ENCODE data around the gene SFXN3. TPM values are rescaled to one million over a fixed set of nuclear protein-coding genes. Genes with fewer than 3 reads are reported as not detected.

Gene SFXN3, protein sequence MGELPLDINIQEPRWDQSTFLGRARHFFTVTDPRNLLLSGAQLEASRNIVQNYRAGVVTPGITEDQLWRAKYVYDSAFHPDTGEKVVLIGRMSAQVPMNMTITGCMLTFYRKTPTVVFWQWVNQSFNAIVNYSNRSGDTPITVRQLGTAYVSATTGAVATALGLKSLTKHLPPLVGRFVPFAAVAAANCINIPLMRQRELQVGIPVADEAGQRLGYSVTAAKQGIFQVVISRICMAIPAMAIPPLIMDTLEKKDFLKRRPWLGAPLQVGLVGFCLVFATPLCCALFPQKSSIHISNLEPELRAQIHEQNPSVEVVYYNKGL
- 10 to 100 TPM; 28.8 to 29.6 TPM for total RNA-seq

GRCh38 chr10:101031128-101031795, at the start of gene SFXN3, which contains the start of gene PDZD7:
Gene SFXN3, plus strand, starts transcription at chr10:101031234. Its CDS starts 3,461 bp downstream, at chr10:101034695.
Gene PDZD7, minus strand, starts transcription at chr10:101031129. Its CDS starts 910 bp downstream, at chr10:101030219.
- CTCF ChIA-PET = interaction anchor here (1.0 to 9.8 kb wide), 17 partner anchors 10 to 549 kb away, joined by 3 to 147 read pairs (median 6); partner anchors contain the start of genes LZTS2, MRPL43 and TWNK
- peak; percentile 98 for DNase-seq
- H3K4me1 Mint-ChIP-seq (ENCODE audit: low read depth) = peaks cover 10% of the 10 kb centered on the region
- no peak for TF ChIP-seq CTCF (IDR thresholded peaks at IDR 0.05)
- peak within 1 kb of the TSS; percentile 78 for H3K4me3 Mint-ChIP-seq
- ATAC-seq = peak; percentile 79
- H3K9me3 Mint-ChIP-seq = no peaks in the 10 kb centered on the region
- peaks cover 6% of the 10 kb centered on the region for H3K27me3 Mint-ChIP-seq
- POLR2A ChIA-PET = interaction anchor here (0.5 to 4.9 kb wide), 7 partner anchors 11 to 119 kb away, joined by 3 to 30 read pairs (median 4); no protein-coding TSS in a partner anchor
- H3K36me3 Mint-ChIP-seq (ENCODE audit: low read depth) = no peaks in the 10 kb centered on the region
- intact Hi-C loops (cut with micrococcal nuclease) = no loop called here
- H3K27ac Mint-ChIP-seq = peak within 1 kb of the TSS; percentile 90

DNA sequence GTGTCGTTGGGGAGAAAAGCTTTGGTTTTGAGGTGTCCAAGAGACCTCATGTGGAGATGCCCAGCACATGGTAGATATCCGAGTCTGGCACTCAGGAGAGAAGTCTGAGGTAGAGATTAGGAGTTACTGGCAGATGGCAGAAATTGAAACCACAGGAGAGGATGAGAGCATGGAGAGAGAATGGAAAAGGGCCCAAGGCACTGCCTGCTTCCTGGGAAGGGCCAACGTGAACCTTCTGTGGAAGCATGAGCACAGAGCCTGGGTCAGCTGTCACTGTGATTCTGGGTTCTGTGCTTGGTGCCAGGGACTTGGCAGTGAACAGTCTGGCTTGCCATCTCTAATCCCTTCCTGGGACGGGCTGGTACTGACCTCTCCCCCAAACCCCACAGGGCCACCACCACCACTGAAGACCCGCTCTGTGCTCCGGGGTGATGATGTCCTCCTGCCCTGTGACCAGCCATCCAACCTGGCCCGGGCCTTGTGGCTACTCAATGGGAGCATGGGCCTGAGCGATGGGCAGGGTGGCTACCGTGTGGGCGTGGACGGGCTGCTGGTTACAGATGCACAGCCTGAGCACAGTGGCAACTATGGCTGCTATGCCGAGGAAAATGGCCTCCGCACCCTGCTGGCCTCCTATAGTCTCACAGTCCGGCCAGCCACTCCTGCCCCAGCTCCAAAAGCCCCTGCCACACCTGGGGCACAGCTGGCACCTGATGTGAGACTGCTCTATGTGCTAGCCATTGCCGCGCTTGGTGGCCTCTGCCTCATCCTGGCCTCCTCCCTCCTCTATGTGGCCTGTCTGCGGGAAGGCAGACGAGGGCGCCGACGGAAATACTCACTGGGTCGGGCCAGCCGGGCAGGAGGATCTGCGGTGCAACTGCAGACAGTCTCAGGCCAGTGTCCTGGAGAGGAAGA, 47.9 kb upstream of the SFXN3 start:
- no peaks in the 10 kb centered on the region for H3K9me3 Mint-ChIP-seq
- peaks cover 9% of the 10 kb centered on the region for H3K36me3 Mint-ChIP-seq (ENCODE audit: low read depth)
- POLR2A ChIA-PET = no interaction called here
- no peak overlapping the region for H3K4me3 Mint-ChIP-seq
- H3K4me1 Mint-ChIP-seq (ENCODE audit: low read depth) = peaks cover 16% of the 10 kb centered on the region
- TF ChIP-seq CTCF (IDR thresholded peaks at IDR 0.05) = no peak
- H3K27ac Mint-ChIP-seq = no peak overlapping the region
- intact Hi-C loops (cut with micrococcal nuclease) = no loop called here
- H3K27me3 Mint-ChIP-seq = no peaks in the 10 kb centered on the region
- CTCF ChIA-PET = interaction anchor here (1.8 to 6.6 kb wide), 2 partner anchors 14 to 31 kb away, joined by 5 to 50 read pairs; no protein-coding TSS in a partner anchor
- DNase-seq (no peak), ATAC-seq (no peak)

DNA sequence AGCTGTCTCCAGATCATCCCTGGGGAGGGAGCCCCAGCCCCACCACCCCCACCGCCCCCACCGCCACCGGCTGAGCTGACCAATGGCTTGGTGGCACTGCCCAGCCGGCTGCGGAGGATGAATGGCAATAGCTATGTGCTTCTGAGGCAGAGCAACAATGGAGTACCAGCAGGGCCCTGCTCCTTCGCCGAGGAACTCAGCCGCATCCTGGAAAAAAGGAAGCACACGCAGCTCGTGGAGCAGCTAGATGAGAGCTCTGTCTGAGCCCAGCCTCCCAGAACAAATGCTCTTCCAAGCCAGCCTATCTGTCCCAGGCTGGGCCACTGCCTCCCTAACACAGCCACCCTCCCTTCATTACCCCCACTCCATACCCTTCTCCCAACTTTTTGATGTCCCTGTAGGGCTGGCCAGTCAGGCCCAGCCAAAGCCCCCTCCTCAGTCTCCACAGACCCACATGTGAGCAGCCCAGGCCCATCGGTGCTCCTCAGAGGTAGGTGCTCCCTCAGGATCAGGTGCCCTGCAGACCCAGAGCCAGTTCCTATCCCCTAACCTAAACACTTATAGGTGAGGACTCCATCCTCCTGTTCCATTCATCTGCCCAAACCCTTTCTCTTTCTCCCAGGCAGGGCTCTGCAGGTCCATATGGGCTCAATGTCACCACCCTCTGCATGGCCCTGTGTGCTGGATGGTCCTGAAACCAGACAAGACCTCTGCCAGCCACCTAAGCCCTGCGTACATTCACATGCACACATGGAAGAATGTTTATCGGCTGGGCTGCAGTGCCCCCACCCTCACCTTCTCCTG, 47.0 kb upstream of the SFXN3 start:
- peaks cover 23% of the 10 kb centered on the region for H3K4me1 Mint-ChIP-seq (ENCODE audit: low read depth)
- TF ChIP-seq CTCF (IDR thresholded peaks at IDR 0.05) = no peak
- H3K36me3 Mint-ChIP-seq (ENCODE audit: low read depth) = peaks cover 10% of the 10 kb centered on the region
- H3K9me3 Mint-ChIP-seq = no peaks in the 10 kb centered on the region
- H3K27ac Mint-ChIP-seq = no peak overlapping the region
- ChIA-PET CTCF (interaction anchor here (6.6 kb wide), 1 partner anchor 13 kb away, joined by 50 read pairs; no protein-coding TSS in a partner anchor), POLR2A (no interaction called here)
- ATAC-seq (no peak), DNase-seq (no peak)
- H3K27me3 Mint-ChIP-seq = no peaks in the 10 kb centered on the region
- intact Hi-C loops (cut with micrococcal nuclease) = no loop called here
- H3K4me3 Mint-ChIP-seq = no peak overlapping the region

DNA sequence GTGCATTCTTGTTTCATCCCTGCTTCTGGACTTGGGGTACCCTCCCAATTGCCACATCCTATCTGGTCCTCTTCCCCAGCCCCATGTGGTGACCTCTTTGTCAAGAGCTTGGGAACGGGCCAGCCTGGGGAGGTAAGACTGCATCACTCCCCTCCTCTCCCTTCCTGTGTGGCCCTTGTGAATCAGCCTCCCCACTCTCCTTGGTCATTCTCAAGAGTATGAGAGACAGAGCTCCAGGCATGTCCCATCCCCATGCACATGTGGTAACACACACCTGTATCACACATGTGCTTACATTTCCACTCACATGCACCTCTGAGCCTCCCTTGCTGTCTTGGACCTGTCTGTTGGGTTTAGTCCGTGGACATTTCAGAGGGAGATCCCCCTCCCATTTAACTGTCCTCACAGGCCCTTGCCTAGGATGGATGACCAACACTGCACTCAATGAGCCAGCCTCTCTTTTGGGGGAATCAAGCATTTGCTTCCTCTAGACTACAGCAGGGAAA, 46.3 kb upstream of the SFXN3 start:
- TF ChIP-seq CTCF (IDR thresholded peaks at IDR 0.05) = no peak

More for the DNA sequence above, 46.3 kb upstream of the SFXN3 start:
- Mint-ChIP-seq H3K36me3 (ENCODE audit: low read depth) (peaks cover 17% of the 10 kb centered on the region), H3K27me3 (no peaks in the 10 kb centered on the region), H3K9me3 (no peaks in the 10 kb centered on the region), H3K4me3 (no peak overlapping the region), H3K4me1 (ENCODE audit: low read depth) (peaks cover 29% of the 10 kb centered on the region), H3K27ac (no peak overlapping the region)
- DNase-seq (no peak), ATAC-seq (no peak)
- intact Hi-C loops (cut with micrococcal nuclease) = no loop called here
- CTCF ChIA-PET = interaction anchor here (2.2 to 6.6 kb wide), 3 partner anchors 13 to 16 kb away, joined by 6 to 50 read pairs (median 9); partner anchors contain the start of genes LZTS2 and SEMA4G
- POLR2A ChIA-PET = interaction anchor here (1.1 to 1.2 kb wide), 2 partner anchors 11 to 19 kb away, joined by 3 read pairs; no protein-coding TSS in a partner anchor
